Measurements from ENCODE around the gene UQCC2.

UQCC2 gene

GRCh38 chr6:33700391-33701050, 11.0 kb downstream of the UQCC2 start:
- peak overlapping the region; percentile 95; the same call in 1 of the 2 replicates for H3K27ac ChIP-seq
- TF ChIP-seq Cebpa-rat (IDR thresholded peaks at IDR 0.05), result no peak
- H3K27me3 ChIP-seq, result peaks cover 4% of the 10 kb centered on the region
- no peaks in the 10 kb centered on the region for H3K9me3 ChIP-seq
- peak overlapping the region; percentile 79; the same call in 1 of the 2 replicates for H3K9ac ChIP-seq
- H3K4me1 ChIP-seq, result peaks cover 65% of the 10 kb centered on the region
- peaks cover 6% of the 10 kb centered on the region for H3K36me3 ChIP-seq
- 0 out of 2 replicates have a peak overlapping the region, but pooled peaks have one; percentile 10 for H3K4me3 ChIP-seq
- H3K4me2 ChIP-seq, result peak overlapping the region; percentile 89
- peaks cover 39% of the 10 kb centered on the region for H4K20me1 ChIP-seq

- no peak for TF ChIP-seq Cebpa-rat (IDR thresholded peaks at IDR 0.05)
- Histone ChIP-seq H3K27ac (peak overlapping the region; percentile 95; the same call in 1 of the 2 replicates), H3K27me3 (no peaks in the 10 kb centered on the region), H3K9ac (peak overlapping the region; percentile 79), H3K4me2 (peak overlapping the region; percentile 89), H3K4me1 (peaks cover 72% of the 10 kb centered on the region), H3K4me3 (peak overlapping the region; percentile 10; the same call in 1 of the 2 replicates), H3K9me3 (no peaks in the 10 kb centered on the region), H4K20me1 (peaks cover 31% of the 10 kb centered on the region), H3K36me3 (peaks cover 6% of the 10 kb centered on the region)
Observed at GRCh38 chr6:33699739-33700138, 11.8 kb downstream of the UQCC2 start.

- Histone ChIP-seq H3K4me1 (peaks cover 72% of the 10 kb centered on the region), H3K36me3 (peaks cover 3% of the 10 kb centered on the region), H3K4me2 (peak overlapping the region; percentile 89), H4K20me1 (peaks cover 25% of the 10 kb centered on the region), H3K9me3 (no peaks in the 10 kb centered on the region), H3K4me3 (peak overlapping the region; percentile 57), H3K27ac (peak overlapping the region; percentile 95), H3K27me3 (no peaks in the 10 kb centered on the region), H3K9ac (peak overlapping the region; percentile 79)
- no peak for TF ChIP-seq Cebpa-rat (IDR thresholded peaks at IDR 0.05)
Observed at GRCh38 chr6:33699131-33699530, 12.4 kb downstream of the UQCC2 start.

GRCh38 chr6:33698494-33698893, 13.0 kb downstream of the UQCC2 start:
- Histone ChIP-seq H3K9ac (peak overlapping the region; percentile 79), H3K4me1 (peaks cover 78% of the 10 kb centered on the region), H4K20me1 (peaks cover 18% of the 10 kb centered on the region), H3K36me3 (no peaks in the 10 kb centered on the region), H3K27ac (peak overlapping the region; percentile 95), H3K27me3 (no peaks in the 10 kb centered on the region), H3K4me2 (peak overlapping the region; percentile 89), H3K4me3 (peak overlapping the region; percentile 57), H3K9me3 (no peaks in the 10 kb centered on the region)
- TF ChIP-seq Cebpa-rat (IDR thresholded peaks at IDR 0.05), result no peak

GRCh38 chr6:33697845-33698244, 13.7 kb downstream of the UQCC2 start:
- Histone ChIP-seq H3K27ac (peak overlapping the region; percentile 95), H4K20me1 (peaks cover 12% of the 10 kb centered on the region; the same call in 1 of the 2 replicates), H3K9ac (peak overlapping the region; percentile 79), H3K4me2 (peak overlapping the region; percentile 89), H3K4me3 (peak overlapping the region; percentile 57; the same call in 1 of the 2 replicates), H3K9me3 (no peaks in the 10 kb centered on the region), H3K27me3 (no peaks in the 10 kb centered on the region), H3K36me3 (no peaks in the 10 kb centered on the region), H3K4me1 (peaks cover 85% of the 10 kb centered on the region)
- no peak for TF ChIP-seq Cebpa-rat (IDR thresholded peaks at IDR 0.05)

GRCh38 chr6:33696548-33697518, 14.7 kb downstream of the UQCC2 start:
- Histone ChIP-seq H3K9me3 (no peaks in the 10 kb centered on the region), H3K9ac (peak overlapping the region; percentile 79), H3K27me3 (no peaks in the 10 kb centered on the region), H3K36me3 (peaks cover 3% of the 10 kb centered on the region), H3K27ac (peak overlapping the region; percentile 95), H4K20me1 (peaks cover 3% of the 10 kb centered on the region; the same call in 1 of the 2 replicates), H3K4me2 (peak overlapping the region; percentile 89), H3K4me1 (peaks cover 95% of the 10 kb centered on the region), H3K4me3 (peak overlapping the region; percentile 57)
- no peak for TF ChIP-seq Cebpa-rat (IDR thresholded peaks at IDR 0.05)

GRCh38 chr6:33696076-33696475, 15.4 kb downstream of the UQCC2 start:
- peak overlapping the region; percentile 89 for H3K4me2 ChIP-seq
- no peaks in the 10 kb centered on the region for H3K27me3 ChIP-seq
- H3K4me3 ChIP-seq, result peak overlapping the region; percentile 57
- no peaks in the 10 kb centered on the region for H3K9me3 ChIP-seq
- no peak for TF ChIP-seq Cebpa-rat (IDR thresholded peaks at IDR 0.05)
- H3K9ac ChIP-seq, result peak overlapping the region; percentile 79
- peak overlapping the region; percentile 95 for H3K27ac ChIP-seq
- H3K36me3 ChIP-seq, result peaks cover 10% of the 10 kb centered on the region
- peaks cover 98% of the 10 kb centered on the region for H3K4me1 ChIP-seq
- no peaks in the 10 kb centered on the region for H4K20me1 ChIP-seq

- no peaks in the 10 kb centered on the region for H4K20me1 ChIP-seq
- peaks cover 100% of the 10 kb centered on the region for H3K4me1 ChIP-seq
- peak overlapping the region; percentile 79 for H3K9ac ChIP-seq
- peaks cover 16% of the 10 kb centered on the region for H3K36me3 ChIP-seq
- peak overlapping the region; percentile 57 for H3K4me3 ChIP-seq
- H3K4me2 ChIP-seq, result peak overlapping the region; percentile 89
- H3K27ac ChIP-seq, result peak overlapping the region; percentile 95
- no peaks in the 10 kb centered on the region for H3K27me3 ChIP-seq
- H3K9me3 ChIP-seq, result no peaks in the 10 kb centered on the region
- TF ChIP-seq Cebpa-rat (IDR thresholded peaks at IDR 0.05), result no peak
Observed at GRCh38 chr6:33695451-33695887, 16.0 kb downstream of the UQCC2 start.

GRCh38 chr6:33694977-33695376, 16.5 kb downstream of the UQCC2 start:
- H3K9ac ChIP-seq, result peak overlapping the region; percentile 79
- peaks cover 21% of the 10 kb centered on the region for H3K36me3 ChIP-seq
- TF ChIP-seq Cebpa-rat (IDR thresholded peaks at IDR 0.05), result no peak
- no peaks in the 10 kb centered on the region for H3K9me3 ChIP-seq
- peak overlapping the region; percentile 57 for H3K4me3 ChIP-seq
- no peaks in the 10 kb centered on the region for H4K20me1 ChIP-seq
- H3K27ac ChIP-seq, result peak overlapping the region; percentile 95
- H3K4me2 ChIP-seq, result peak overlapping the region; percentile 89
- H3K4me1 ChIP-seq, result peaks cover 98% of the 10 kb centered on the region
- H3K27me3 ChIP-seq, result no peaks in the 10 kb centered on the region

Measured in BLaER1 (cell line).